Stimulated activated memory B cell treated with anti-CD40 and anti-IgM and Interleukin-4, amounts not matched to agents 10 μg/mL and 1 μg/mL and 100 μg/mL, for 72 hours (primary cell): Measurements from ENCODE around the gene IGSF23.
"Not testable (repeated sequence)": the region's sequence is repeated elsewhere in the genome, so short reads cannot be mapped to it uniquely, and the experiment has no call there.

Experiments
- ATAC-seq: fragments of 150-1000 bp; cut with Tn5 transposase; 2 replicates; pipeline ENCODE4 v1.10.0; 2021
- H3K27ac Mint-ChIP-seq: one replicate; pipeline ENCODE4 v1.8.0; 2022; ENCODE audit warnings: mild to moderate bottlenecking, mixed read lengths
- H3K27me3 Mint-ChIP-seq: one replicate; pipeline ENCODE4 v1.8.0; 2022; ENCODE audit warnings: mixed read lengths
- H3K36me3 Mint-ChIP-seq: one replicate; pipeline ENCODE4 v1.8.0; 2022; ENCODE audit warnings: mixed read lengths
- H3K4me1 Mint-ChIP-seq: one replicate; pipeline ENCODE4 v1.8.0; 2022; ENCODE audit warnings: mixed read lengths
- H3K4me3 Mint-ChIP-seq: one replicate; pipeline ENCODE4 v1.8.0; 2022; ENCODE audit warnings: mild to moderate bottlenecking, moderate library complexity, mixed read lengths
- H3K9me3 Mint-ChIP-seq: one replicate; pipeline ENCODE4 v1.8.0; 2022; ENCODE audit warnings: mixed read lengths

The IGSF23 gene

DNA sequence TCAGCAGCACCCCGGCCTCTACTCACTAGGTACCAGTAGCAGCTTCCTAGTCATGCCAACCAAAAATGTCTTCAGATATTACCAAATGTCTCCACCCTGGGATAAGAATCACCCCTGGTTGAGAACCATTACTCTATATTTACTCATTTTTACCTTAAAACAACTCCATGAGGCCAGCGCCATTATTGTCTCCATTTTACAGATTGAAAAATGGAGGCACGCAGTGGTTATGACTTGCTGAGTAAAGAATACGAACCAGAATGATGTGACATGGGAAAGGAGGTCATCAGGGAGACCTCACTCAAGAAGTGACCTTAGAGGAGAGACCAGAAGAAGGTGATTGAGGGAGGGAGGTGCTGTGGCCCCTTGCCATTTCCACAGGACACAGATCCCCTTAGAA lies 60.1 kb downstream of the IGSF23 start:
- no peaks in the 10 kb centered on the region for H3K4me1 Mint-ChIP-seq
- H3K9me3 Mint-ChIP-seq = no peaks in the 10 kb centered on the region
- H3K27ac Mint-ChIP-seq = no peak overlapping the region
- no peaks in the 10 kb centered on the region for H3K36me3 Mint-ChIP-seq
- no peak for ATAC-seq
- no peaks in the 10 kb centered on the region for H3K27me3 Mint-ChIP-seq
- no peak overlapping the region for H3K4me3 Mint-ChIP-seq

DNA sequence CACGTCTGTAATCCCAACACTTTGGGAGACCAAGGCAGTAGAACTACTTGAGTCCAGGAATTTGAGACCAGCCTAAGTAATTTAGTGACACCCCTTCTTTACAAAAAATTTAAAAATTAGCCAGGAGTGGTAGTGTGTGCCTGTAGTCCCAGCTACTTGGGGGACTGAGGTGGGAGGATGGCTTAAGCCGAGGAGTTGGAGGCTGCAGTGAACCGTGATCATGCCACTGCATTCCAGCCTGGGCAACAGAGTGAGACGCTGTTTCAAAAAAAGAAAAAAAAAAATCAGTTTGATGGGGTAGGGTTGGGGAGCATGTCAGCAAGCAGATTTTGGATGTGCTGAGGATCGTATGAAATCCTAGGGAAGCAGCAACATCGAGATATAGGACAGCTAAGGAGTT lies 62.2 kb downstream of the IGSF23 start:
- H3K27me3 Mint-ChIP-seq = peaks cover 7% of the 10 kb centered on the region
- H3K9me3 Mint-ChIP-seq = no peaks in the 10 kb centered on the region
- no peak for ATAC-seq
- no peak overlapping the region for H3K4me3 Mint-ChIP-seq
- no peaks in the 10 kb centered on the region for H3K4me1 Mint-ChIP-seq
- H3K36me3 Mint-ChIP-seq = no peaks in the 10 kb centered on the region
- H3K27ac Mint-ChIP-seq = no peak overlapping the region

DNA sequence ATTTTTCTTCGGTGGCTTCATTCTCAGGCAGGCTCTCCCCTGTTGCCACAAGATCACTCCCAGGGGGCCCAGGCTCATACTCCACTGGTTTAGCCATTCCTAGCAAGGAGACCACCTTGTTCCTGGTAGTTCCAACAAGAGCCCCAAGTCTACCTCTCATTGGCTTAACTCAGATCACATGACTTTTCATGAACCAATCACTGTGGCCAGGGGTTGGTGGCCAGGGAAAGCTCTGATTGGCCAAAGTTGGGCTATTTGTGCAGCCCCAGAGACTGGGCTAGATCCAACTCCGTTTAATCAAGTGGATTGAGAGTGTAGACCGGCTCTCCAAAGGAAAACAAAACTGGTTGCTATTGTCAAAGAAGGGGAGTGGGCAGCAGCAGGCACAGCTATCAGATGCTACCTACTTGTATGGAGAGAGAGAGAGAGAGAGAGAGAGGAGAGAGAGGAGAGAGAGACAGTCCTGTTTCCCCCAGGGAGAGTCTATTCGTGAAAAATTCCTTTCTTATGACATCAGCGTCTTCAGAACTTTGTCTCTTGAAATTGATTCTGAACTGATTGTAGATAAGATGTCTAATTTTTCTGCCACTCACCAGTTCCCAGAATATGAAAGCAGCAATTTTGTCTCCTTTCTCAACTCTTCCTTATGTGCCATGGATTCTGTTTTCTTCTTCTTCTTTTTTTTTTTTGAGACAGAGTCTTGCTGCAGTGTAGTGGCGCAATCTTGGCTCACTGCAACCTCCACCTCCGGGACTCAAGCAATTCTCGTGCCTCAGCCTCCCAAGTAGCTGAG lies 63.9 kb downstream of the IGSF23 start:
- Mint-ChIP-seq H3K27me3 (peaks cover 11% of the 10 kb centered on the region), H3K27ac (no peak overlapping the region), H3K9me3 (no peaks in the 10 kb centered on the region), H3K36me3 (no peaks in the 10 kb centered on the region), H3K4me3 (no peak overlapping the region), H3K4me1 (no peaks in the 10 kb centered on the region)
- no peak for ATAC-seq

DNA sequence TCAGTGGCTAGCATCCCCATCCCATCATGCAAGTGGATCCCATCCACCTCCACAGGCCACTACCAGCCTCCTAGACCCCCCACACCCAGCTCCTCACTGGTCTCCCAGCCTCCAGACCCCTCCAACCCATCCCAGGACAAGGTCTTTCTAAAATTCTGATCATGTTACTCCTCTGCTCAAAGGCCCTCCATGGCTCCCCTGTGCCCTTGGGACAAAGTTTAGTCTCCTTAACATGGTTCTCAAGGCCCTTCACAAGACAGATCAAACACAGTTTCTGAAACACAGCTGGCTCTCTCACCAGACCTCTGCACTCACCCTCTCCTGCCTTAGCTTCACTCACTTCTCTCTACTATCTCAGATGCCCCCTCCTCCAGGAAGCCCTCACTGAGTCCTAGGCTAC lies 67.2 kb downstream of the IGSF23 start:
- H3K27me3 Mint-ChIP-seq = peaks cover 35% of the 10 kb centered on the region
- peaks cover 14% of the 10 kb centered on the region for H3K4me1 Mint-ChIP-seq
- no peaks in the 10 kb centered on the region for H3K9me3 Mint-ChIP-seq
- H3K36me3 Mint-ChIP-seq = no peaks in the 10 kb centered on the region
- H3K4me3 Mint-ChIP-seq = no peak overlapping the region
- no peak for ATAC-seq
- H3K27ac Mint-ChIP-seq = no peak overlapping the region

DNA sequence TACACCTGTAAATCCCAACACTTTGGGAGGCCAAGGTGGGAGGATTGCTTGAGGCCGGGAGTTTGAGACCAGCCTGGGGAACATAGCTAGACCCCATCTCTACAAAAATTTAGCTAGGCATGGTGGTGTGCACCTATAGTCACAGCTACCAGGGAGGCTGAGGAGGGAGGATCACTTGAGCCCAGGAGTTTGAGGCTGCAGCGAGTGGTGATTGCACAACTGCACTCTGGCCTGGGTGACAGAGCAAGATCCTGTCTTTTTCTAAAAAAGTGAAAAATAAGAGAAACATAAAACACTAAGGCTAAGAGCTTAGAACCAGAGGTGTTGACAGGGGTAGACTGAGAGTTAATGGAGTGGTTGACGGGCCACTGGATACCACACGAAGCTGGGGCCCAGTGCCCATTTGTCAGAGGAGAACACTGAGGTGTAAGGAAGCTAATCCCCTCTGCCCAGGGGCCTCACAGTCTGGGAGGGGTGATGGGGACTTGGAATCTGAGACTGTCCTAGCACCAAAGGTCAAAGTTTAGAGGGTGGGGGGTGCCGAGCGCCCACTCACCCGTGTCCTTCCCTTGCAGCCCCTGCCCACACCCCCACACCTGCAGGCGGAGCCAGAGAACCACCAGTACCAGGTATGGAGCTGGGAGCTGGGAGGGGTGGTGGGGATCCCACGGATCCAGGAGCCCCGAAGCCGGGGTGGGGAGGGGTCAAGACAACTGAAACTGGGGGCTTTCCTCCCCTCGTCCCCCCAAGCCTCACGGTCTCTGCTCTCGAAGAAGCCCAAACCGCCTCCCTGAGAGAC lies 68.8 kb downstream of the IGSF23 start:
- Mint-ChIP-seq H3K27me3 (peaks cover 44% of the 10 kb centered on the region), H3K27ac (no peak overlapping the region), H3K36me3 (no peaks in the 10 kb centered on the region), H3K9me3 (no peaks in the 10 kb centered on the region), H3K4me1 (peaks cover 27% of the 10 kb centered on the region), H3K4me3 (no peak overlapping the region)
- no peak for ATAC-seq

DNA sequence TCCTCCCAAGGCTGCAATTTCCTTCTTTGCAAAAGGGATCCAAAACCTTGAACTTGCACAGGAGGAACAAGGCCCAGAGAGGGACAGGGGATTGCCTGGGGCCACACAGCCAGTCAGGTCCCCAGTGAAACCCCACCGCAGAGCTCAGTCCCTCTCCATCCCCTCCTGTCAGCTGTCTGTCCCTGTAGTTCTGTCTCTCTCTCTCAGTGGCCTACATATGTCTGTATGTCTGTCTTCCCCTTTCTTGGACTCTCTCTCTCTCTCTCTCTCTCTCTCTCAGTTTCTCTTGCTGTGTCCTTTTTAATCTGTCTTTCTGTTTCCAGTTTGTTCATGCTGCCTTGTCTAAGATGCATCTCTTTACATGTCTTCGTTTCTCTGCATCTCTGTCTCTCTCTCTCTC lies 69.4 kb downstream of the IGSF23 start:
- ATAC-seq = no peak
- peaks cover 27% of the 10 kb centered on the region for H3K4me1 Mint-ChIP-seq
- H3K27ac Mint-ChIP-seq = no peak overlapping the region
- H3K27me3 Mint-ChIP-seq = peaks cover 47% of the 10 kb centered on the region
- no peaks in the 10 kb centered on the region for H3K9me3 Mint-ChIP-seq
- H3K4me3 Mint-ChIP-seq = no peak overlapping the region
- no peaks in the 10 kb centered on the region for H3K36me3 Mint-ChIP-seq

DNA sequence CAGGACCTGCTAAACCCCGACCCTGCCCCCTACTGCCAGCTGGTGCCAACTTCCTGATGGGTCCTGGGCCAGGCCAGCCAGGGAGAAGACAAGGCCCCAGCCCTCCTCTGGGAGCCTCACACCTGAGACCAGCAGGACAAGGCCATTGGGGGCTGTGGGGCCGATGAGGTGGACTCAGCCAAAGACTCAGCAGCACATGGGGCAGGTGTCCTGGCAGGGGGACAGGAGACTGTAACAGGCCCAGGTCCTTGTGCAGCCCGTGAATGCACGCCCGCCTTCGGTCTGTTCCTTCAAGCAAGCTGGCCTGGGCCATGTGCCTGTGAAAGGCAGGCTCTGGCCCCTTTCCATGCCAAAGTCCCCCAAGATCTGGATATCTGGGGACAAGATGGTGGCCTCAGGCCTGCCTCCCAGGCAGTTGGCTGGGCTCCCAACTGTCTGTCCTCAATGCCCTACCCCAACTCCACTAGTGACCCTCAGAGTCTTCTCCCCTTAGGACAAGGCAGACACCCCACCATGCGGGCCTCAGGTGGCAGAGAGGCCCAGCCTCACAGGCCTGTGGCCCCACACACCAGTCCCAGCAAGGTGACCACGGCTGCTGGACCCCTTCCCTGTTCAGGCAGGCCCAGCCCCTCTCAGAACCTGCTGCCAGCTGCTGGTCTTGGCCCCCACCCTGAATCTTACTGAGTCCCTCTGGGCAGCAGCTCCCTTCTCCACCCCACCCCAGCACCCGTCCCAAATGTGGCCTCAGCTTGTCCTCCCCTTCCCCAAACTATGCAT lies 70.3 kb downstream of the IGSF23 start:
- ATAC-seq = no peak
- Mint-ChIP-seq H3K27ac (no peak overlapping the region), H3K4me1 (peaks cover 27% of the 10 kb centered on the region), H3K9me3 (no peaks in the 10 kb centered on the region), H3K27me3 (peaks cover 55% of the 10 kb centered on the region), H3K4me3 (no peak overlapping the region), H3K36me3 (no peaks in the 10 kb centered on the region)

DNA sequence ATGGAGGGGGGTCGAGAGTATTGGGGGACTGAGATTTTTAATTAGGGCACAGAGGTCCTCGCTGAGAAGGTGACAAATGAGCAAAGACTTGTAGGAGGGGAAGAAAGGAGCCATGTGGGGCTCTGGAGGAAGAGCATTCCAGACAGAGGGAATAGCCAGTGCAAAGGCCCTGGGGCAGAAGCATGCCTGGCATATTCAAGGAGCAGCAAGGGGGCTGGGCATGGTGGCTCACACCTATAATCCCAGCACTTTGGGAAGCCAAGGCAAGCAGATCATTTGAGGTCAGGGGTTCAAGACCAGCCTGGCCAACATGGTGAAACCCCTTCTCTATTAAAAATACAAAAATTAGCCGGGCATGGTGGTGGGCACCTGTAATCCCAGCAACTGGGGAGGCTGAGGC lies 71.0 kb downstream of the IGSF23 start:
- not testable (repeated sequence) for ATAC-seq, H3K4me3 Mint-ChIP-seq, H3K9me3 Mint-ChIP-seq, H3K27ac Mint-ChIP-seq, H3K36me3 Mint-ChIP-seq
- Mint-ChIP-seq H3K27me3 (peaks cover 62% of the 10 kb centered on the region), H3K4me1 (peaks cover 33% of the 10 kb centered on the region)

DNA sequence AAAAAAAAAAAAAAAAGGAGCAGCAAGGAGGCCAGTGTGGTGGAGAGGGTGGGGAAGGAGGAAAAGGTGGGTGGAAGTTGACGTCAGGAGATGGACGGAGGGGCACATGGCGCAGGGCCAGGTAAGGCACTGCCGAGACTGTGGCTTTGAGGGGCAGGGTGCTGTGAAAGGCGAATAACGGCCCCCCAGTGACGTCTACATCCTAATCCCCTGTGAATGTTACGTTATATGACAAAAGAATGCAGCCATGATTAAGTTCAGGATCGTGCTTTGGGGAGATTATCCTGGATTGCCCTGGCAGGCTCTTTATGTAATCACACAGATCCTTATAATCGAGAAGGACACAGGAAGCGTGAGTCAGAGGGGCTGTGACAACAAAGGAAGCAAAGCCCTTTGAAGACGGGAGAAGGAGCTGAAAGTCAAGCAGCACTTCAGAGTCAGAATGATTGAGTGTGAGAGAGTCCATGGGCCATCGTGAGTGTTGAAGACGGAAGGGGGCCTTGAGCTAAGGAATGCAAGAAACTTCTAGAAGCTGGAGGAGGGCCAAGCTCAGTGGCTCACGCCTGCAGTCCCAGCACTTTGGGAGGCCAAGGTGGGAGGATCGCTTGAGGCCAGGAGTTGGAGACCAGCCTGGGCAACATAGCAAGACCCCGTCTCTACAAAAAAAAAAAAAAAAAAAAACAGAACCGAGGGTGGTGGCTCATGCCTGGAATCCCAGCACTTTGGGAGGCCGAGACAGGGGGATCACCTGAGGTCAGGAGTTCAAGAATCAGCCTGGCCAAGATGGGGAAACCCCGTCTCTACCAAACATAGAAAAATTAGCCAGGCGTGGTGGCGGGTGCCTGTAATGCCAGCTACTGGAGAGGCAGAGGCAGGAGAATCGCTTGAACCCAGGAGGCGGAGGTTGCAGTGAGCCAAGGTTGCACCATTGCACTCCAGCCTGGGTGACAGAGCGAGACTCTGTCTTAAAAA lies 71.8 kb downstream of the IGSF23 start:
- Mint-ChIP-seq H3K36me3 (no peaks in the 10 kb centered on the region), H3K4me1 (peaks cover 41% of the 10 kb centered on the region), H3K27ac (no peak overlapping the region), H3K27me3 (peaks cover 67% of the 10 kb centered on the region), H3K4me3 (peak overlapping the region; percentile 4), H3K9me3 (no peaks in the 10 kb centered on the region)
- no peak for ATAC-seq

DNA sequence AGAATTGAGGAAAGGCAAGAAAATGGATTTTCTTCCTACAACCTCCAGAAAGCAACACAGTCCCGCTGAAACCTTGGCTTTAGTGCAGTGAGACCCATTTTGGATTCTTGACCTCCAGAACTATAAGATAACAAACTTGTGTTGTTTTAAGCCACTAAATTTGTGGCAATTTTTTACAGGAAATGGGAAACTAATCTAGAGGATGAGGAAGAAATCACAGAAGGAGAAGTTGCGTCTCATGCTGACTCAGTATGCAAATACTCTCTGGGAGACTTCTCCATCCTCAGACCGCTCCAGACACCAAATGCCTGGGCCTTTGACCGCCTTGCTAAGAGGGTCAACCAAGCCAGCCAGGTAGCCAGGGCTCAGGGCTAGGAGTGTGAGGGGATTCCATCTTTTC lies 72.5 kb downstream of the IGSF23 start:
- no peak overlapping the region for H3K4me3 Mint-ChIP-seq
- no peaks in the 10 kb centered on the region for H3K9me3 Mint-ChIP-seq
- H3K27ac Mint-ChIP-seq = no peak overlapping the region
- peaks cover 41% of the 10 kb centered on the region for H3K4me1 Mint-ChIP-seq
- peaks cover 61% of the 10 kb centered on the region for H3K27me3 Mint-ChIP-seq
- H3K36me3 Mint-ChIP-seq = no peaks in the 10 kb centered on the region
- no peak for ATAC-seq
